Choroid plexus epithelial cell (primary cell): ENCODE measurements around the gene SLC25A10.

Experiments
- DNase-seq: peaks from one replicate; pipeline ENCODE4 v3.0.0-alpha.2; 2010; ENCODE audit warnings: low read depth
- H3K4me3 ChIP-seq: 2 replicates; pipeline ENCODE4 v1.5.1; 2011; ENCODE audit warnings: low read depth, mild to moderate bottlenecking, control low read depth, low read length, moderate library complexity
- CTCF ChIP-seq: conservative IDR thresholded peaks from 2 replicates; pipeline ENCODE4 v1.5.1; 2011; ENCODE audit warnings: low read depth, mild to moderate bottlenecking, control low read depth, inconsistent platforms, low read length, moderate library complexity

Gene SLC25A10

DNA sequence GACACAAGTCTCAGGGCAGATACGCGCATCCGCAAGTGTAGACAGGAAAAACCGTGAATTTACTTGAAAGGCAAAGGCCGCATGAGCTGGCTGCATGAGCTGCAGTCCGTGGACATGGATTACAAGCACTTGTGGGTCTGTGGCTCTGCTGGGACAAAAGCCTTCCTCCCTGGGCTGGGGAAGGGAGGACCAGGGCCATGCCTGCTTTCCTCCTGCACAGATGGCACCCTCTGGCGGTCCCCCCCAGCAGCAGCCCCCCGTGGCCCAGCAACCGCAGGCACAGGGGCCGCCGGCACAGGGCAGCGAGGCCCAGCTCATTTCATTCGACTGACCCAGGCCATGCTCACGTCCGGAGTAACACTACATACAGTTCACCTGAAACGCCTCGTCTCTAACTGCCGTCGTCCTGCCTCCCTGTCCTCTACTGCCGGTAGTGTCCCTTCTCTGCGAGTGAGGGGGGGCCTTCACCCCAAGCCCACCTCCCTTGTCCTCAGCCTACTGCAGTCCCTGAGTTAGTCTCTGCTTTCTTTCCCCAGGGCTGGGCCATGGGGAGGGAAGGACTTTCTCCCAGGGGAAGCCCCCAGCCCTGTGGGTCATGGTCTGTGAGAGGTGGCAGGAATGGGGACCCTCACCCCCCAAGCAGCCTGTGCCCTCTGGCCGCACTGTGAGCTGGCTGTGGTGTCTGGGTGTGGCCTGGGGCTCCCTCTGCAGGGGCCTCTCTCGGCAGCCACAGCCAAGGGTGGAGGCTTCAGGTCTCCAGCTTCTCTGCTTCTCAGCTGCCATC, 10.6 kb upstream of the SLC25A10 start:
- no peak for DNase-seq
- peak overlapping the region; percentile 22 for H3K4me3 ChIP-seq
- no peak for TF ChIP-seq CTCF

GRCh38 chr17:81702934-81703746, 8.9 kb upstream of the SLC25A10 start, which contains the start of gene MRPL12:
TSS of gene MRPL12 (plus strand) at chr17:81703367. CDS start at chr17:81703502, 135 bp downstream.
- peak within 1 kb of the TSS; percentile 92 for H3K4me3 ChIP-seq
- TF ChIP-seq CTCF: no peak
- DNase-seq: peak; percentile 93

DNA sequence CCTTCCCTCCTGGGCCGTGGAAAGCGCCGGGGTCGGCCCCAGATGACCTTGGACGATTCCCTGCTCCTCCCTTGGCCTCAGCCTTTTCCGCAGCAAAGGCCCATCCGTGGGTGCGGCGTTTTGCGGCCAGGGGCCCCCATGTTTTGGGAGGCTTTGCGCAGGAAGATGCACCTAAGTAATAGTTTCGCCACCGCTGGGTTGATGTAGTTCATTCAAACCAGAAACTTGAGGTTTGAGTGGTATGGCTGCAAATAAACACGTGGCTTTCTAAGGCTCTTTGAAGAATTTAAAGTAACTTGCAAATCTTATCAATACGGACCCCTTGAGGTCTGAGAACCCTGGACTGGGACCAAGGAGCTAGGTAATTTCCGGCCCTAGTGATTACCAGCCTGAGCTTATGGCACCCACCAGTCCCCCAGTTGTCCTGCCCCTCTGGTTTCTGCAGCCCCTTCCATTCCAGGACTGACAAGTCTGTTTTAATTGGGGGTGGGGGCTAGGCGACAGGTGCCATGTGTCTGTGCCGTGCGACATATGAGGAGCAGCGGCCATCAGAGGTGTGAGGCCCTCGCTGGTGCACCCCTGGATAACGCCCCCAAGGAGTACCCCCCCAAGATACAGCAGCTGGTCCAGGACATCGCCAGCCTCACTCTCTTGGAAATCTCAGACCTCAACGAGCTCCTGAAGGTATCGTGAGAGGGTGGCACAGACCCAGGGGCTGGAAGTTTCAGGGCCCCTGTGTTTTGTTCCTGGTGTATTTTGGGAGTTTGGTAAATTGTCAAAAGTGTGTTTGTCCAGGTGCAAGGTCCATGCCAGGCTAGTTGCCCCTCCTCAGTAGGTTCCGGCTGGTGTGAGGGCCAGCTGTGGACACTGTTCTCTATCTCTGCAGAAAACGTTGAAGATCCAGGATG, 8.1 kb upstream of the SLC25A10 start:
- TF ChIP-seq CTCF: no peak
- peak overlapping the region; percentile 92 for H3K4me3 ChIP-seq

GRCh38 chr17:81705518-81706231, 6.4 kb upstream of the SLC25A10 start:
- no peak for TF ChIP-seq CTCF
- DNase-seq: no peak
- no peak overlapping the region for H3K4me3 ChIP-seq

More for the DNA sequence above, 8.1 kb upstream of the SLC25A10 start:
- DNase-seq: peak; percentile 28

DNA sequence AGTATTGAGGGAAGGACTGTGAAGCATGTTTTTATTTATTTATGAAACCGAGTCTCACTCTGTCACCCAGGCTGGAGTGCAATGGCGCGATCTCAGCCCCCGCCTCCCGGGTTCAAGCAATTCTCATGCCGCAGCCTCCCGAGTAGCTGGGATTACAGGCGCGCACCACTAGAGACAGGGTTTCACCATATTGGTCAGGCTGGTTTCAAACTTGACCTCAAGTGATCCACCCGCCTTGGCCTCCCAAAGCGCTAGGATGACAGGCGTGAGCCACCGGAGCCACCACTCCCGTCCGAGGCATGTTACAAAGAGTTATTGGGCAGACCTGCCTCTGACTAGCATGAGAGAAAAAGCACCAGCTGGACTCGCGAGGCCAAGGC, 5.9 kb upstream of the SLC25A10 start:
- TF ChIP-seq CTCF: no peak

More for the DNA sequence above, 5.9 kb upstream of the SLC25A10 start:
- no peak overlapping the region for H3K4me3 ChIP-seq
- no peak for DNase-seq
